Renal cortex interstitium (tissue), 11 donors: ENCODE measurements around the gene AASS. TPM values are rescaled to one million over a fixed set of nuclear protein-coding genes. Genes with fewer than 3 reads are reported as not detected.
"Not testable (repeated sequence)": the region's sequence is repeated elsewhere in the genome, so short reads cannot be mapped to it uniquely, and the experiment has no call there.

Experiments
- DNase-seq, 11 donors: peaks; one replicate each; pipeline ENCODE4 v3.0.0-alpha.2; 2013; ENCODE audit warnings: low read depth in 9 of 11, low spot score in 4 of 11; ENCODE audit errors: extremely low read depth in 1 of 11
- polyA plus RNA-seq, 3 donors: library from polyadenylated mRNA; unstranded; fragments of 120-200 nt; gene quantifications; one replicate each; pipeline ENCODE4 v1.2.1, GENCODE V29; 2013; ENCODE audit not compliant: insufficient read length in 3 of 3

The AASS gene
- polyA plus RNA-seq, 3 donors = 41.8 to 69.2 (median 52.5) TPM

GRCh38 chr7:122135275-122135674 is 8.8 kb downstream of the AASS start:
- no peak for DNase-seq

- DNase-seq = not testable (repeated sequence)
These were observed 9.3 kb downstream of the AASS start for GRCh38 chr7:122134793-122135192.

- no peak for DNase-seq
These were observed 10.6 kb downstream of the AASS start for GRCh38 chr7:122133477-122133876.

DNA sequence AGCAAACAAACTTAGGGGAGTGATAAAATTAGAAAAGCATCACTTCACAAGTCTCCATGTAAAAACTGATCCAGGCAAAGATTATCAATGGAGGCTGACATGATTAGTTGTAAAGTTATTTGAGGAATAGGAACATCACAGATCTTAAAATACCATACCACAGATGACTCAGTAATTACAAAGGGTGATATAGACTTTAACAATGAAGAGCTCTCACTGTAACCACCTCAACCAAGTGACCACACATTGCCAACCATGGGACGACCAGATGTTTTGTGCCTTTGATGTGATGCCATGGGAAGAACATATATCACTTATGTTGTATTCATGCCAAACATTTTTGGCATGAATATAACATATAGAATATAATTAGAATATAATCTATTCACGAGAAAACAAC is 11.7 kb downstream of the AASS start:
- DNase-seq = no peak

DNA sequence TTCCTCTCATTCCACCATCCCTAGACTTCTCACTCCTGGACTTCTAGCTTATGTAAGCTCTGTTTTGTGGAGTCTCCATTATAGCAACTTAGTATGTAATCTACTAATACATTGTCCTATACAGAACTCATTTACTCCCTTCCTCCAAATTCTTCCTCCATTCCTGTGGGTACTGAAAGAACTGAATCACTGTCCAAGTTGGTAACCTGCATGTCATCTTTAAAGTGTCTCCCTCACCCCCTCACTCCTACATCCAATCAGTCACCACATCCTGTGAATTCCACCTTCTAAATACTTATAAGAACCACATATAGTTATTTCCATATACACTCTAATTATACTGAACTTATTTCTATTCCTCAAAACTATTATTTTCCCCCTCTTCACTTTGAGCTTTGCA is 20.3 kb downstream of the AASS start:
- DNase-seq = no peak

- DNase-seq = no peak
These were observed 25.3 kb downstream of the AASS start for GRCh38 chr7:122118757-122119156.

- no peak for DNase-seq
These were observed 41.0 kb downstream of the AASS start for GRCh38 chr7:122103064-122103463.

DNA sequence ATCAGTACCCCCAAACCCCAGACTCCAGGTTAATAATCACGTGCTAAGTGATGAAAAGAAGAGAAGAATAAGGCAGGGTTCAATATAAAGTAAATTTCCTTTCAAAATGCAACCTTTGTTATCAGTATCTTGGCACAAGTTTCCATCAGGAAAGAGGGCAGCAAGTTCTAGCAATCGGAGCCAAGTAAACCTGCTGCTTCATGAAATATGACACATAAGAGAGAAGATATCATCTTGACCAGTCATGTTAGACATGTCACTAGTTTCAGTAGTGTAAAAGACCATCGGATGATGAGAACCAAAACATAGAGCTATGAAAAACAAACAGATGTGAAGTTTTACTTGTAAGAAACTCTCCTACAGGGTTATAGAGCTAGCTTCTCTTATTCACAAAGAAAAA is 44.0 kb downstream of the AASS start:
- DNase-seq = no peak

DNA sequence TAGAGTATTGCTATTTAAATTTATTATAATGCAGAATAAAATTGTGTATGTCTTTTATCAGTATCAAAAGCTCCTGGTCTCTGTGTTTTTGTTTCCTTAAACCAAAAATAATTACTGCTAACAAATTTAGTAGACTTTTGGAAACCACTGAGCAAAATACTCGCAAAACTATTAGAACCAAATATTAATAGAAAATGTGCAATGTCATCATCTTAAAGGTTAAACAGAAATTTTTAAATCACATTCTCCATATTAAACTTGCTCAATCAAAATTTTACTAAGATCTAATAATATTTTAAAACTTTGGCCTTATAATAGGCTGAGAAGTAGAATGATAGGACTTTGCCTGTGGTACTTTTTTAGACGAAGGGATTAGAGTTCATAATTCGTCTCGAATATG is 48.4 kb downstream of the AASS start:
- DNase-seq = no peak

- no peak for DNase-seq
These were observed 49.5 kb downstream of the AASS start for GRCh38 chr7:122094549-122094948.

DNA sequence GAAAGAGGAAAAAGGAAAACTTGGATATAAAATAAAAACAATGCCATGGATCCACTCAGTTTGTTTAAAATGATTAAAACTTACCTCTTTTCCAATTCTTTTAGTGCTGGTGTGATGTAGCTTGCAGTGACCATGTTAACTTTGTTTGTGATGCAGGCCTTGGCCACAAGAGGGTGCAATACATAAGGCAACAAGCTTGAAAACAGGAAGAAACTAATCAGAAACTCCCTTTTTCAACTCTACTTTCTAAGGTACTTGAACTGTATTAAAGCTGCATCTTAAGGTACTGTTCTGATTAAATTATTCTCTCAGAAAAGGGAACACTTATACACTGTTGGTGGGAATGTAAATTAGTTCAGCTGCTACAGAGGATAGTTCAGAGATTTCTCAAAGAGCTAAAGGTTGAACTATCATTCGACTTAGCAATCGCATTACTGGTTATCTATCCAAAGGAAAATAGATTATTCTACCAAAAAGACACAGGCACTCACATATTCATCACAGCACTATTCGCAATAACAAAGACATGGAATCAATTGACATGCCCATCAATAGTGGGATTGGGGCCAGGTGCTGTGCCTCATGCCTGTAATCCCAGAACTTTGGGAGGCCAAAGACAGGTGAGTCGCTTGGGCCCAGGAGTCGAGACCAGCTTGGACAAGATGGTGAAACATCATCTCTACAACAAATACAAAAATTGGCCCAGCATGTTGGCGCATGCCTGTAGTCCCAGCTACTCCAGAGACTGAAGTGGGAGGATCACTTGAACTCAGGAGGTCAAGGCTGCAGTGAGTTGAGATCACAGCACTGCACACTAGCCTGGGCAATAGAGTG is 50.9 kb downstream of the AASS start:
- peak; percentile 31 to 63 (median 47) for DNase-seq

- no peak for DNase-seq
These were observed 61.4 kb downstream of the AASS start for GRCh38 chr7:122082670-122083069.

- DNase-seq = no peak
These were observed 61.9 kb downstream of the AASS start for GRCh38 chr7:122082160-122082559.

- no peak for DNase-seq
These were observed 70.4 kb downstream of the AASS start for GRCh38 chr7:122073635-122074034.

GRCh38 chr7:122072924-122073599 is 71.0 kb downstream of the AASS start:
- DNase-seq = no peak

DNA sequence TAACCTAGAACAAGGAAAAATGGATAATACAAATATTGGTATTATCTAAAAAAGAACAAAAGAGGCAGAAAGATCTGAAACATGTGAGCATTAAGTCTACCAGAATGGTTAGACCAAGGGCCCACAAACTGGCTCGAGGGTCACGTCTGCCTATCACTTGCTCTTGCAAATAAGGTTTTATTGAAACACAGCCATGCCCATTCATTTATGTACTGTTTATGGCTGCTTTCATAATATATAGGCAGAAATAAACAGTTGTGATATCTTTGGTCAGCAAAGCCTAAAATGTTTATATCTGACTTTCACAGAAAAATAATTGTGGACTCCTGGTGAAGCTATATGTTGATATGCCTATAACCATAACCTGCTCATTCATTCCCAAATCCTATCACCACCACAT is 71.8 kb downstream of the AASS start:
- no peak for DNase-seq

DNA sequence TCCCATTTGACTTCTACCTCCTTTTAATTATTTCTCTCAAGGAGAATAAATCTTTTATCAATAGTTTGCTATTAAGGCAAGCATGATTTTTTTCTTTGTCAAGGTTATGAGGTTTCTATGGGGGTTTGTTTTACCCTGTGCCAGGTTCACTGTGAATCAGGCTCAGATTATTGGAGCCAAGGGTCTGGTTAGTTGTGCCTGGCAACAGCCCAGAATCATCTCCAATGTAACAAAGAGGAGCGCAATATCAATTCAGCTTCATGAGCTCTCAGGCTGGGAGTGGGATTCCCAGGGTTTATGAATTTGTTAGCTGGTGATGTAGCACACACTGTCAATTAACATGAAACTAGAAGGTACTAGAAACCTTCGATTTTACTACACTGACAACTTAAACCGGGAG is 73.2 kb downstream of the AASS start:
- DNase-seq = no peak

DNA sequence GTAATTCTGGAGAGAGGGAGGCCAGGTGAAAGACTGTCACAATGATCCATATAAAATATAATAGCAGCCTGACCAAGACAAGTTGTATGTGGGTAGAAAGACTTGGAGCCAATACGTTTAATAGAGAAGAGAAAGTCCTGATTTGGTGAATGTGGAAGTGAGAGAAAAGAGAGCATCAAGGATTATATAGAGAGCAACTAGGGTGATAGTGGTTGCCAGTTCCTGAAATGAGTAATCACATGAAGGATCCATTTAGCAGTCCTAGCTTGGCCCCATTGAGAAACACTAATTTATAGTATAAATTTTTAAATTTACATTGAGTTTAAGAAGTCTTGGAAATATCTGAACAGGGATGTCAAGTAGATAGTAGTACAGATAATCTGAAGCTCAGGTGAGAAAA is 74.0 kb downstream of the AASS start:
- no peak for DNase-seq

DNA sequence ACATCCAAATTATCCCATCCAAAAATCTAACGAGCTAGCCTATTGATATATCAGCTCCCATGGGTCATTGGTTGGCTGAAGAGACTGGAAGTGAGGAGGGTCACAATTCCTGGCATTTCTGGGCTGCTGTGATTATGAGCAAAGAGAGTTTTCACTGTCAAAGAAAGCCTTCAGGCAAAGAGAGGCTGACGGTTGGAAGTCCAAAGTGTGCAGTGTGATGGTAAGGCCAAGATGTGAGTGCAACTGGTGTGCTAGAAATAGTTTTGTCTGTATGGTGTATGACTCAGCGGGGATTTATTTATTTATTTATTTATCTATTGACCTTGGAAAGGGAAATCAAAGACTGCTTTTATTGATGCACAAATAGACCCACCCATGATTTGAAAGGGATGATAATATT is 75.0 kb downstream of the AASS start:
- DNase-seq = no peak

DNA sequence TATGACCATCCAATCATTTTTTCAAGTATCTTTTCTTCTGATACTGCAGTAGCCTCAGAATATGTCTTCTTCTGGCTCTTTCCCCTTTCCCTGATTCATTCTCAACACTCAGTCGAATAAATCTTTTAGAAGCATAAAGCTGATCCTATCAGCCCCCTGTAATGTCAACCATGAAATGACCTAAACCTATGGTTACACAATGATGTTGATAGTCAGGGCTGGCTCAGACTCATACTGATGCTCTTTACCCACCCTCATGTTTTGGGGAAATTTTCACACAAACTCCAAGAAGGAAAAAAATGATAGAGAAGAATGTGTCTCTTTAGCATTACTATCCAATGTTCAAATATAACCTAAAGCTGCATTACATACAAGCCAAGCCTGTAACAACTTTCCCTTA is 76.0 kb downstream of the AASS start:
- DNase-seq = no peak

GRCh38 chr7:122067077-122067476 is 77.0 kb downstream of the AASS start:
- no peak for DNase-seq
